Uterus (tissue), 2 donors: ENCODE measurements around the gene ANKLE2.

ENCODE experiments used
- POLR2A ChIP-seq, 2 donors: fragments of 450-650 bp; IDR thresholded peaks; one replicate each; pipeline ENCODE4 v1.6.1; 2016; ENCODE audit warnings: antibody characterized with exemption in 2 of 2, mild to moderate bottlenecking in 1 of 2, moderate library complexity in 1 of 2
- TF ChIP-seq, protein P1 (sequence below), 4 experiments: fragments of 200-600 bp in 2 of 4; fragments of 450-650 bp in 2 of 4; sonication (generic) in 2 of 4; IDR thresholded peaks; one replicate each; pipeline ENCODE4 v1.5.1; 2016 to 2019; ENCODE audit warnings: antibody characterized with exemption in 4 of 4, mild to moderate bottlenecking in 2 of 4, moderate library complexity in 1 of 4

DNA sequence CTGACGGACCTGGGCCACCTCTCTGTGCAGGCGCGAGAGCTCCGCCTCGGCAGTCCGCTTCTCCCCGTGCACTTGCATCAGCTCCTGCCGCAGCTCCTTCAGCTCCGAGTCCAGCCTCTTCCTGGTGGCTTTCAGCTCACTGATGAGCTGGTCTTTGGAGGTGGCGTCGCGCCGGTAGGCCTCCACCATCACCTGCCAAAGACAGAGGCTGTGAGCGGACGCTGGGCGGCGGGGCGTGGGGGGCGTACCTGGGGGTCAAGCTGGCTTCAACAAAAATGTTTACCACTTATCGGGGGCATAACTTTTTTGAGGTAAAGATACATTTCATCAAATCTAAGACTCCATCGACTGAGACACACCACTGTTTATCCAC lies 27.5 kb upstream of the ANKLE2 start:
- TF ChIP-seq, protein P1, sequence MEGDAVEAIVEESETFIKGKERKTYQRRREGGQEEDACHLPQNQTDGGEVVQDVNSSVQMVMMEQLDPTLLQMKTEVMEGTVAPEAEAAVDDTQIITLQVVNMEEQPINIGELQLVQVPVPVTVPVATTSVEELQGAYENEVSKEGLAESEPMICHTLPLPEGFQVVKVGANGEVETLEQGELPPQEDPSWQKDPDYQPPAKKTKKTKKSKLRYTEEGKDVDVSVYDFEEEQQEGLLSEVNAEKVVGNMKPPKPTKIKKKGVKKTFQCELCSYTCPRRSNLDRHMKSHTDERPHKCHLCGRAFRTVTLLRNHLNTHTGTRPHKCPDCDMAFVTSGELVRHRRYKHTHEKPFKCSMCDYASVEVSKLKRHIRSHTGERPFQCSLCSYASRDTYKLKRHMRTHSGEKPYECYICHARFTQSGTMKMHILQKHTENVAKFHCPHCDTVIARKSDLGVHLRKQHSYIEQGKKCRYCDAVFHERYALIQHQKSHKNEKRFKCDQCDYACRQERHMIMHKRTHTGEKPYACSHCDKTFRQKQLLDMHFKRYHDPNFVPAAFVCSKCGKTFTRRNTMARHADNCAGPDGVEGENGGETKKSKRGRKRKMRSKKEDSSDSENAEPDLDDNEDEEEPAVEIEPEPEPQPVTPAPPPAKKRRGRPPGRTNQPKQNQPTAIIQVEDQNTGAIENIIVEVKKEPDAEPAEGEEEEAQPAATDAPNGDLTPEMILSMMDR (IDR thresholded peaks at IDR 0.05), result no peak
- no peak for TF ChIP-seq POLR2A (IDR thresholded peaks at IDR 0.05)
